Uterus (tissue), 2 donors: ENCODE data around the gene HTR3C.

ENCODE experiments used
- CTCF ChIP-seq, 4 experiments: fragments of 200-600 bp in 2 of 4; fragments of 450-650 bp in 2 of 4; sonication (generic) in 2 of 4; IDR thresholded peaks; one replicate each; pipeline ENCODE4 v1.5.1; 2016 to 2019; ENCODE audit warnings: antibody characterized with exemption in 4 of 4, mild to moderate bottlenecking in 2 of 4, moderate library complexity in 1 of 4
- POLR2A ChIP-seq, 2 donors: fragments of 450-650 bp; IDR thresholded peaks; one replicate each; pipeline ENCODE4 v1.6.1; 2016; ENCODE audit warnings: antibody characterized with exemption in 2 of 2, mild to moderate bottlenecking in 1 of 2, moderate library complexity in 1 of 2

GRCh38 chr3:184029443-184029842, 23.4 kb upstream of the HTR3C start:
- TF ChIP-seq CTCF (IDR thresholded peaks at IDR 0.05) = no peak
- no peak for TF ChIP-seq POLR2A (IDR thresholded peaks at IDR 0.05)
